Measurements from ENCODE around the gene BTBD17. TPM values are rescaled to one million over a fixed set of nuclear protein-coding genes. Genes with fewer than 3 reads are reported as not detected.

The BTBD17 gene
- total and polyA plus RNA-seq, 2 of the 8 experiments (the other 6 are each of a cell fraction or from before 2014, with no cell fraction given): 7.0 to 14.8 TPM

- Histone ChIP-seq H2AFZ (ENCODE audit: low read length) (no peak overlapping the region), H3K23ac (ENCODE audit: insufficient read length) (no peak overlapping the region), H2BK5ac (ENCODE audit: low read depth, low read length) (no peak overlapping the region), H3K23me2 (ENCODE audit: low read depth, low read length) (no peaks in the 10 kb centered on the region), H4K8ac (ENCODE audit: extremely low read depth, insufficient read depth, low read length) (peak overlapping the region; percentile 16; the same call in 1 of the 2 replicates), H3K4me2 (ENCODE audit: insufficient read depth in 1 of 2, low read depth in 2 of 2, low read length in 2 of 2) (no peak overlapping the region), H4K20me1 (replicated peaks in 1 of 2; ENCODE audit: control insufficient read depth in 1 of 2, insufficient read depth in 2 of 2, low read length in 2 of 2) (no peaks in the 10 kb centered on the region), H3K4me1 (replicated peaks in 1 of 4; ENCODE audit: control insufficient read depth in 3 of 4, insufficient read depth in 4 of 4, low read length in 3 of 4) (peaks cover 0 to 6% (median 3%) of the 10 kb centered on the region in 4 experiments; a peak in 6 of 7 replicates), H3K27me3 (replicated peaks in 1 of 4; ENCODE audit: control insufficient read depth in 3 of 4, extremely low read depth in 1 of 4, insufficient read depth in 3 of 4, low read length in 3 of 4) (peaks cover 0 to 1% (median 0%) of the 10 kb centered on the region in 4 experiments; a peak in 4 of 7 replicates), H3K4ac (replicated peaks; ENCODE audit: insufficient read length, low read depth, low read length) (no peak overlapping the region), H2BK12ac (ENCODE audit: low read depth, low read length) (no peak overlapping the region), H3K27ac (ENCODE audit: low read depth, low read length) (no peak overlapping the region), H3K9me3 (ENCODE audit: insufficient read depth in 2 of 2, low read depth in 1 of 2, low read length in 1 of 2) (peaks cover 0 to 8% of the 10 kb centered on the region in 2 experiments; a peak in 1 of 4 replicates), H3K9ac (replicated peaks in 1 of 4; ENCODE audit: extremely low read depth in 1 of 4, low read depth in 3 of 4, low read length in 3 of 4) (no peak overlapping the region), H2BK20ac (ENCODE audit: low read length) (no peak overlapping the region), H3K56ac (replicated peaks; ENCODE audit: insufficient read length, low read depth, low read length) (no peak overlapping the region), H3K36me3 (ENCODE audit: control insufficient read depth in 2 of 4, insufficient read depth in 4 of 4, low read length in 3 of 4) (no peaks in the 10 kb centered on the region), H3K4me3 (ENCODE audit: extremely low read depth in 1 of 4, insufficient read depth in 2 of 4, low read depth in 3 of 4, low read length in 4 of 4) (no peak overlapping the region), H3K14ac (ENCODE audit: insufficient read length) (no peak overlapping the region), H3K18ac (ENCODE audit: extremely low read depth, low read length) (no peak overlapping the region), H2BK15ac (ENCODE audit: low read length) (no peak overlapping the region), H4K91ac (replicated peaks; ENCODE audit: insufficient read length, low read length) (no peak overlapping the region), H3K79me1 (ENCODE audit: low read depth, low read length) (no peaks in the 10 kb centered on the region), H2BK120ac (replicated peaks; ENCODE audit: low read depth, low read length) (no peak overlapping the region), H3K79me2 (ENCODE audit: control insufficient read depth in 1 of 2, insufficient read depth in 2 of 2, low read length in 2 of 2) (no peaks in the 10 kb centered on the region), H2AK5ac (ENCODE audit: low read depth, low read length) (no peak overlapping the region), H4K5ac (ENCODE audit: insufficient read length, low read depth, low read length) (no peak overlapping the region)
- ChIA-PET POLR2A (ENCODE audit: partially characterized antibody) (no interaction called here), CTCF (ENCODE audit: partially characterized antibody) (interaction anchor here (0.5 to 4.1 kb wide), 17 partner anchors 9 to 273 kb away, joined by 3 to 25 read pairs (median 4); partner anchors contain the start of genes BTBD17 and CD300A)
- FAIRE-seq (no peak), DNase-seq (ENCODE audit: low read depth in 1 of 2, low spot score in 2 of 2) (no peak)
- WGBS, 2 experiments (ENCODE audit: extremely low coverage in 1 of 2, insufficient coverage in 1 of 2, insufficient read length in 1 of 2, insufficient replicate concordance in 2 of 2, low coverage in 1 of 2, low lambda C conversion rate in 2 of 2, missing lambda C conversion rate in 1 of 2): 87% methylated on average over 15 of the region's 15 CpGs; no CpG with 5 or more reads in 1 of the 2 experiments
- TF ChIP-seq SIN3A (conservative IDR thresholded peaks at IDR 0.05 in 1 of 2, IDR thresholded peaks at IDR 0.05 in 1 of 2; ENCODE audit: low read depth in 1 of 2, low read length in 2 of 2): no peak
- TF ChIP-seq POLR2AphosphoS5 (IDR thresholded peaks at IDR 0.05; ENCODE audit: low read depth, low read length): no peak
- no peak for TF ChIP-seq BCL11A (IDR thresholded peaks at IDR 0.05; ENCODE audit: low read depth in 2 of 2, low read length in 2 of 2)
- TF ChIP-seq, protein P1, sequence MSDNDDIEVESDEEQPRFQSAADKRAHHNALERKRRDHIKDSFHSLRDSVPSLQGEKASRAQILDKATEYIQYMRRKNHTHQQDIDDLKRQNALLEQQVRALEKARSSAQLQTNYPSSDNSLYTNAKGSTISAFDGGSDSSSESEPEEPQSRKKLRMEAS (IDR thresholded peaks at IDR 0.05): no peak
- TF ChIP-seq EGR1 (IDR thresholded peaks at IDR 0.05; ENCODE audit: borderline replicate concordance, low read depth, low read length): no peak
- TF ChIP-seq CTCF (IDR thresholded peaks at IDR 0.05; ENCODE audit: control extremely low read depth in 1 of 3, insufficient read depth in 1 of 3, low read depth in 1 of 3, low read length in 3 of 3): no peak
- no peak for TF ChIP-seq MAFK (IDR thresholded peaks at IDR 0.05; ENCODE audit: low read depth, low read length)
- TF ChIP-seq CHD1 (IDR thresholded peaks at IDR 0.05; ENCODE audit: low read depth, low read length): no peak
- no peak for TF ChIP-seq SIX5 (IDR thresholded peaks at IDR 0.05; ENCODE audit: low read depth, low read length)
- no peak for TF ChIP-seq RXRA (IDR thresholded peaks at IDR 0.05; ENCODE audit: insufficient read depth, low read depth, low read length)
These were observed 12.4 kb upstream of the BTBD17 start for GRCh38 chr17:74373838-74374606.
